Thymus (tissue), 11 donors: ENCODE data around the gene MAPK10. TPM values are rescaled to one million over a fixed set of nuclear protein-coding genes. Genes with fewer than 3 reads are reported as not detected.
"Not testable (repeated sequence)": the region's sequence is repeated elsewhere in the genome, so short reads cannot be mapped to it uniquely, and the experiment has no call there.

Experiments
- DNase-seq, 9 donors: peaks; one replicate each; pipeline ENCODE4 v3.0.0-alpha.2; 2013; ENCODE audit warnings: low spot score in 9 of 9, low read depth in 6 of 9, missing footprints in 1 of 9
- H3K27ac ChIP-seq, 2 donors: one replicate each; pipeline ENCODE4 v1.5.1; 2013; ENCODE audit warnings: control low read depth in 1 of 2, low read depth in 1 of 2, low read length in 1 of 2, mild to moderate bottlenecking in 1 of 2, moderate library complexity in 1 of 2
- H3K27me3 ChIP-seq, 2 donors: one replicate each; pipeline ENCODE4 v1.5.1; 2013; ENCODE audit warnings: low read length in 1 of 2; ENCODE audit not compliant: control insufficient read depth in 2 of 2, insufficient read depth in 1 of 2
- H3K36me3 ChIP-seq, 2 donors: one replicate each; pipeline ENCODE4 v1.5.1; 2013; ENCODE audit warnings: low read length in 1 of 2, mild to moderate bottlenecking in 1 of 2, moderate library complexity in 1 of 2; ENCODE audit not compliant: control insufficient read depth in 2 of 2, insufficient read depth in 2 of 2
- H3K4me1 ChIP-seq, 2 donors: one replicate each; pipeline ENCODE4 v1.5.1; 2013; ENCODE audit warnings: low read length in 2 of 2; ENCODE audit not compliant: control insufficient read depth in 2 of 2, insufficient read depth in 2 of 2
- H3K4me3 ChIP-seq, 2 donors: one replicate each; pipeline ENCODE4 v1.5.1; 2013; ENCODE audit warnings: low read length in 2 of 2, control low read depth in 1 of 2, mild to moderate bottlenecking in 1 of 2
- H3K9me3 ChIP-seq, 2 donors: one replicate each; pipeline ENCODE4 v1.5.1; 2013; ENCODE audit warnings: low read length in 1 of 2, mild to moderate bottlenecking in 1 of 2; ENCODE audit not compliant: control insufficient read depth in 2 of 2, insufficient read depth in 1 of 2
- WGBS: extraction: QIAGEN DNeasy Blood & Tissue Kit; methylation state at CpG from one replicate; pipeline ENCODE4 v1.1.7; 2013; 5-methylcytosine and 5-hydroxymethylcytosine counted together
- polyA plus RNA-seq: library from polyadenylated mRNA; stranded (reverse); fragments of 200-250 nt; gene quantifications from one replicate; pipeline ENCODE4 v1.2.3, GENCODE V29; 2013
- total RNA-seq: library from RNA; stranded (reverse); fragments of 120-200 nt; gene quantifications from one replicate; pipeline ENCODE4 v1.2.4, GENCODE V29; 2013
- donor health status: healthy.

The MAPK10 gene
- total and polyA plus RNA-seq, 2 donors: 3.7 to 8.6 TPM

- Histone ChIP-seq H3K27me3 (no peaks in the 10 kb centered on the region), H3K27ac (no peak overlapping the region), H3K9me3 (no peaks in the 10 kb centered on the region), H3K36me3 (no peaks in the 10 kb centered on the region), H3K4me1 (no peaks in the 10 kb centered on the region), H3K4me3 (no peak overlapping the region)
- 46% methylated on average over 3 of the region's 3 CpGs for WGBS
- DNase-seq: peak in 7 of 9 donors; percentile 27 to 75 (median 41)
Measured at GRCh38 chr4:85968945-85969819, 390.7 kb downstream of the MAPK10 start.

GRCh38 chr4:85967872-85968271, 392.0 kb downstream of the MAPK10 start:
- Histone ChIP-seq H3K27ac (no peak overlapping the region), H3K36me3 (no peaks in the 10 kb centered on the region)
- 95% methylated on average over 2 of the region's 2 CpGs for WGBS

GRCh38 chr4:85966373-85966772, 393.5 kb downstream of the MAPK10 start:
- Histone ChIP-seq H3K36me3 (no peaks in the 10 kb centered on the region), H3K27me3 (no peaks in the 10 kb centered on the region), H3K4me1 (no peaks in the 10 kb centered on the region), H3K27ac (no peak overlapping the region), H3K4me3 (no peak overlapping the region), H3K9me3 (no peaks in the 10 kb centered on the region)
- WGBS: 81% methylated on average over 2 of the region's 2 CpGs
- DNase-seq: no peak

More at GRCh38 chr4:85967872-85968271, 392.0 kb downstream of the MAPK10 start:
- Histone ChIP-seq H3K9me3 (no peaks in the 10 kb centered on the region), H3K4me1 (no peaks in the 10 kb centered on the region), H3K4me3 (no peak overlapping the region), H3K27me3 (no peaks in the 10 kb centered on the region)
- DNase-seq: no peak

GRCh38 chr4:85965529-85965928, 394.3 kb downstream of the MAPK10 start:
- Histone ChIP-seq H3K4me1 (no peaks in the 10 kb centered on the region), H3K36me3 (no peaks in the 10 kb centered on the region), H3K4me3 (no peak overlapping the region), H3K27ac (no peak overlapping the region), H3K9me3 (no peaks in the 10 kb centered on the region), H3K27me3 (no peaks in the 10 kb centered on the region)
- no peak for DNase-seq
- 96% methylated on average over 1 of the region's 1 CpG for WGBS

- DNase-seq, H3K27ac ChIP-seq, H3K27me3 ChIP-seq, H3K4me1 ChIP-seq, H3K36me3 ChIP-seq, H3K4me3 ChIP-seq, H3K9me3 ChIP-seq: not testable (repeated sequence)
- WGBS: 96% methylated on average over 4 of the region's 4 CpGs
Measured at GRCh38 chr4:85965017-85965416, 394.8 kb downstream of the MAPK10 start.

GRCh38 chr4:85964298-85964697, 395.6 kb downstream of the MAPK10 start:
- no peak for DNase-seq
- H3K4me1 ChIP-seq: no peaks in the 10 kb centered on the region
- no peaks in the 10 kb centered on the region for H3K9me3 ChIP-seq
- no peaks in the 10 kb centered on the region for H3K27me3 ChIP-seq
- no peaks in the 10 kb centered on the region for H3K36me3 ChIP-seq
- H3K4me3 ChIP-seq: no peak overlapping the region
- H3K27ac ChIP-seq: no peak overlapping the region

- 94% methylated on average over 1 of the region's 1 CpG for WGBS
Measured at GRCh38 chr4:85963231-85963630, 396.6 kb downstream of the MAPK10 start.

GRCh38 chr4:85961887-85962286, 398.0 kb downstream of the MAPK10 start:
- WGBS: 94% methylated on average over 4 of the region's 4 CpGs
- H3K4me3 ChIP-seq: no peak overlapping the region
- H3K27ac ChIP-seq: no peak overlapping the region
- no peaks in the 10 kb centered on the region for H3K27me3 ChIP-seq
- DNase-seq: no peak
- no peaks in the 10 kb centered on the region for H3K4me1 ChIP-seq
- no peaks in the 10 kb centered on the region for H3K9me3 ChIP-seq
- H3K36me3 ChIP-seq: no peaks in the 10 kb centered on the region

More at GRCh38 chr4:85963231-85963630, 396.6 kb downstream of the MAPK10 start:
- Histone ChIP-seq H3K27me3 (no peaks in the 10 kb centered on the region), H3K27ac (no peak overlapping the region), H3K4me3 (no peak overlapping the region), H3K36me3 (no peaks in the 10 kb centered on the region), H3K4me1 (no peaks in the 10 kb centered on the region), H3K9me3 (no peaks in the 10 kb centered on the region)
- DNase-seq: no peak

GRCh38 chr4:85956293-85956945, 403.4 kb downstream of the MAPK10 start:
- Histone ChIP-seq H3K4me1 (no peaks in the 10 kb centered on the region), H3K4me3 (no peak overlapping the region), H3K27ac (no peak overlapping the region), H3K36me3 (no peaks in the 10 kb centered on the region), H3K9me3 (no peaks in the 10 kb centered on the region), H3K27me3 (no peaks in the 10 kb centered on the region)
- WGBS: 98% methylated on average over 17 of the region's 17 CpGs
- no peak for DNase-seq
